HG03135 (cell line): ENCODE data around the gene CPPED1.
"Not testable (repeated sequence)": the region's sequence is repeated elsewhere in the genome, so short reads cannot be mapped to it uniquely, and the experiment has no call there.

ENCODE experiments used
- ATAC-seq: cut with Tn5 transposase; IDR thresholded peaks from one replicate; pipeline ENCODE4 v1.9.1; 2021; ENCODE audit warnings: mild to moderate bottlenecking, moderate library complexity; ENCODE audit not compliant: unreplicated experiment

The CPPED1 gene

GRCh38 chr16:12802661-12803060 is 1.0 kb downstream of the CPPED1 start:
- no peak for ATAC-seq

GRCh38 chr16:12802048-12802447 is 1.6 kb downstream of the CPPED1 start:
- no peak for ATAC-seq

GRCh38 chr16:12801511-12802042 is 2.1 kb downstream of the CPPED1 start:
- ATAC-seq, result no peak

- no peak for ATAC-seq
Observed at GRCh38 chr16:12800817-12801216, 2.9 kb downstream of the CPPED1 start.

GRCh38 chr16:12799996-12800395 is 3.7 kb downstream of the CPPED1 start:
- ATAC-seq, result not testable (repeated sequence)

- ATAC-seq, result no peak
Observed at GRCh38 chr16:12798846-12799245, 4.8 kb downstream of the CPPED1 start.

GRCh38 chr16:12798171-12798570 is 5.5 kb downstream of the CPPED1 start:
- no peak for ATAC-seq

GRCh38 chr16:12796498-12796897 is 7.2 kb downstream of the CPPED1 start:
- ATAC-seq, result no peak

GRCh38 chr16:12794486-12795387 is 8.9 kb downstream of the CPPED1 start:
- no peak for ATAC-seq

- ATAC-seq, result no peak
Observed at GRCh38 chr16:12793865-12794240, 9.8 kb downstream of the CPPED1 start.

- no peak for ATAC-seq
Observed at GRCh38 chr16:12793120-12793864, 10.4 kb downstream of the CPPED1 start.

- not testable (repeated sequence) for ATAC-seq
Observed at GRCh38 chr16:12792528-12792927, 11.2 kb downstream of the CPPED1 start.

GRCh38 chr16:12791340-12791739 is 12.3 kb downstream of the CPPED1 start:
- no peak for ATAC-seq

GRCh38 chr16:12788758-12789157 is 14.9 kb downstream of the CPPED1 start:
- no peak for ATAC-seq

- ATAC-seq, result no peak
Observed at GRCh38 chr16:12786081-12786480, 17.6 kb downstream of the CPPED1 start.

- no peak for ATAC-seq
Observed at GRCh38 chr16:12784076-12784475, 19.6 kb downstream of the CPPED1 start.

- no peak for ATAC-seq
Observed at GRCh38 chr16:12781777-12782176, 21.9 kb downstream of the CPPED1 start.

GRCh38 chr16:12780467-12780866 is 23.2 kb downstream of the CPPED1 start:
- no peak for ATAC-seq

GRCh38 chr16:12778726-12779125 is 25.0 kb downstream of the CPPED1 start:
- ATAC-seq, result no peak

GRCh38 chr16:12775656-12776236 is 27.9 kb downstream of the CPPED1 start:
- ATAC-seq, result no peak

- no peak for ATAC-seq
Observed at GRCh38 chr16:12773221-12773620, 30.5 kb downstream of the CPPED1 start.
